Measurements from ENCODE around the gene UNC13B. TPM values are rescaled to one million over a fixed set of nuclear protein-coding genes. Genes with fewer than 3 reads are reported as not detected.
A peak's percentile ranks its signal among the peaks of the same experiment; 100 is the strongest.

Gene UNC13B
- total RNA-seq = 1 to 10 TPM in 1 of 2 donors, under 1 TPM in 1; 1.00 to 1.1 TPM

- H3K27ac Mint-ChIP-seq = peak within 1 kb of the TSS in 1 of 2 donors; percentile 45
- ATAC-seq = peak; percentile 92 to 97
- H3K36me3 Mint-ChIP-seq = no peaks in the 10 kb centered on the region
- H3K4me1 Mint-ChIP-seq (ENCODE audit: low read depth in 2 of 2) = peaks cover 11 to 12% of the 10 kb centered on the region in 2 donors
- H3K27me3 Mint-ChIP-seq = peaks cover 18 to 21% of the 10 kb centered on the region in 2 donors
- H3K9me3 Mint-ChIP-seq = no peaks in the 10 kb centered on the region
- peak within 1 kb of the TSS; percentile 87 for H3K4me3 Mint-ChIP-seq
- DNase-seq (ENCODE audit: low spot score) = peak; percentile 84
These were observed at the start of gene UNC13B for GRCh38 chr9:35161713-35162604. Gene UNC13B, plus strand, starts transcription at chr9:35162009. Its CDS starts 275 bp downstream, at chr9:35162284.

- Mint-ChIP-seq H3K36me3 (no peaks in the 10 kb centered on the region), H3K9me3 (no peaks in the 10 kb centered on the region), H3K4me3 (peak overlapping the region; percentile 86), H3K4me1 (ENCODE audit: low read depth in 2 of 2) (peaks cover 64 to 74% of the 10 kb centered on the region in 2 donors), H3K27ac (peak overlapping the region; percentile 93 to 98), H3K27me3 (no peaks in the 10 kb centered on the region)
- ATAC-seq = no peak
- no peak for DNase-seq (ENCODE audit: low spot score)
These were observed 49.4 kb upstream of the UNC13B start for GRCh38 chr9:35112257-35113020.

- H3K27me3 Mint-ChIP-seq = no peaks in the 10 kb centered on the region
- peak overlapping the region; percentile 95 for H3K4me3 Mint-ChIP-seq
- H3K36me3 Mint-ChIP-seq = no peaks in the 10 kb centered on the region
- H3K9me3 Mint-ChIP-seq = no peaks in the 10 kb centered on the region
- peak in 1 of 2 donors; percentile 1 for ATAC-seq
- H3K4me1 Mint-ChIP-seq (ENCODE audit: low read depth in 2 of 2) = peaks cover 59 to 65% of the 10 kb centered on the region in 2 donors
- peak; percentile 81 for DNase-seq (ENCODE audit: low spot score)
- peak overlapping the region; percentile 94 to 97 for H3K27ac Mint-ChIP-seq
These were observed 47.5 kb upstream of the UNC13B start for GRCh38 chr9:35114113-35114839.

GRCh38 chr9:35114840-35115628 lies 46.8 kb upstream of the UNC13B start:
- peak overlapping the region; percentile 95 for H3K4me3 Mint-ChIP-seq
- H3K9me3 Mint-ChIP-seq = no peaks in the 10 kb centered on the region
- no peaks in the 10 kb centered on the region for H3K27me3 Mint-ChIP-seq
- ATAC-seq = no peak
- no peak for DNase-seq (ENCODE audit: low spot score)
- H3K27ac Mint-ChIP-seq = peak overlapping the region; percentile 94 to 97
- no peaks in the 10 kb centered on the region for H3K36me3 Mint-ChIP-seq
- peaks cover 52 to 58% of the 10 kb centered on the region in 2 donors for H3K4me1 Mint-ChIP-seq (ENCODE audit: low read depth in 2 of 2)

- DNase-seq (ENCODE audit: low spot score) (peak; percentile 96), ATAC-seq (peak; percentile 80 to 84)
- H3K27ac Mint-ChIP-seq = peak within 1 kb of the TSS; percentile 94 to 97
- H3K4me3 Mint-ChIP-seq = peak within 1 kb of the TSS; percentile 95
- H3K36me3 Mint-ChIP-seq = no peaks in the 10 kb centered on the region
- H3K9me3 Mint-ChIP-seq = no peaks in the 10 kb centered on the region
- no peaks in the 10 kb centered on the region for H3K27me3 Mint-ChIP-seq
- peaks cover 45 to 49% of the 10 kb centered on the region in 2 donors for H3K4me1 Mint-ChIP-seq (ENCODE audit: low read depth in 2 of 2)
These were observed 45.9 kb upstream of the UNC13B start, which contains the start of gene ATOSB for GRCh38 chr9:35115680-35116538. Gene ATOSB, minus strand, starts transcription at chr9:35115862. Its CDS starts 7,588 bp downstream, at chr9:35108274.

GRCh38 chr9:35116539-35116897 lies 45.3 kb upstream of the UNC13B start:
- peak overlapping the region; percentile 94 to 97 for H3K27ac Mint-ChIP-seq
- ATAC-seq = peak in 1 of 2 donors; percentile 0
- H3K27me3 Mint-ChIP-seq = no peaks in the 10 kb centered on the region
- peak overlapping the region; percentile 95 for H3K4me3 Mint-ChIP-seq
- no peaks in the 10 kb centered on the region for H3K9me3 Mint-ChIP-seq
- H3K36me3 Mint-ChIP-seq = no peaks in the 10 kb centered on the region
- DNase-seq (ENCODE audit: low spot score) = no peak
- H3K4me1 Mint-ChIP-seq (ENCODE audit: low read depth in 2 of 2) = peaks cover 44 to 47% of the 10 kb centered on the region in 2 donors

- DNase-seq (ENCODE audit: low spot score) = peak; percentile 87
- peak overlapping the region; percentile 95 for H3K4me3 Mint-ChIP-seq
- H3K4me1 Mint-ChIP-seq (ENCODE audit: low read depth in 2 of 2) = peaks cover 40 to 42% of the 10 kb centered on the region in 2 donors
- no peaks in the 10 kb centered on the region for H3K36me3 Mint-ChIP-seq
- peak; percentile 76 to 79 for ATAC-seq
- no peaks in the 10 kb centered on the region for H3K9me3 Mint-ChIP-seq
- H3K27ac Mint-ChIP-seq = peak overlapping the region; percentile 94 to 97
- no peaks in the 10 kb centered on the region for H3K27me3 Mint-ChIP-seq
These were observed 44.8 kb upstream of the UNC13B start for GRCh38 chr9:35116898-35117551.

GRCh38 chr9:35134920-35135319 lies 26.9 kb upstream of the UNC13B start:
- no peaks in the 10 kb centered on the region for H3K4me1 Mint-ChIP-seq (ENCODE audit: low read depth in 2 of 2)
- no peaks in the 10 kb centered on the region for H3K9me3 Mint-ChIP-seq
- no peak for ATAC-seq
- H3K36me3 Mint-ChIP-seq = no peaks in the 10 kb centered on the region
- H3K4me3 Mint-ChIP-seq = no peak overlapping the region
- no peak for DNase-seq (ENCODE audit: low spot score)
- H3K27ac Mint-ChIP-seq = no peak overlapping the region
- H3K27me3 Mint-ChIP-seq = peaks cover 7 to 10% of the 10 kb centered on the region in 2 donors

GRCh38 chr9:35135988-35136387 lies 25.8 kb upstream of the UNC13B start:
- Mint-ChIP-seq H3K27ac (no peak overlapping the region), H3K4me1 (ENCODE audit: low read depth in 2 of 2) (no peaks in the 10 kb centered on the region), H3K27me3 (peaks cover 7 to 9% of the 10 kb centered on the region in 2 donors), H3K4me3 (no peak overlapping the region), H3K36me3 (peaks cover 5% of the 10 kb centered on the region), H3K9me3 (no peaks in the 10 kb centered on the region)
- DNase-seq (ENCODE audit: low spot score) (no peak), ATAC-seq (no peak)

- H3K9me3 Mint-ChIP-seq = no peaks in the 10 kb centered on the region
- peaks cover 7 to 9% of the 10 kb centered on the region in 2 donors for H3K27me3 Mint-ChIP-seq
- peaks cover 5% of the 10 kb centered on the region for H3K36me3 Mint-ChIP-seq
- no peak for ATAC-seq
- H3K27ac Mint-ChIP-seq = no peak overlapping the region
- no peak overlapping the region for H3K4me3 Mint-ChIP-seq
- no peaks in the 10 kb centered on the region for H3K4me1 Mint-ChIP-seq (ENCODE audit: low read depth in 2 of 2)
- DNase-seq (ENCODE audit: low spot score) = no peak
These were observed 24.9 kb upstream of the UNC13B start for GRCh38 chr9:35136866-35137265.

GRCh38 chr9:35140093-35140492 lies 21.7 kb upstream of the UNC13B start:
- Mint-ChIP-seq H3K4me3 (no peak overlapping the region), H3K9me3 (no peaks in the 10 kb centered on the region), H3K4me1 (ENCODE audit: low read depth in 2 of 2) (no peaks in the 10 kb centered on the region), H3K27me3 (peaks cover 0 to 3% of the 10 kb centered on the region in 2 donors), H3K27ac (peak overlapping the region in 1 of 2 donors; percentile 51), H3K36me3 (peaks cover 10% of the 10 kb centered on the region)
- ATAC-seq = no peak
- DNase-seq (ENCODE audit: low spot score) = no peak

GRCh38 chr9:35142037-35142436 lies 19.8 kb upstream of the UNC13B start:
- ATAC-seq (no peak), DNase-seq (ENCODE audit: low spot score) (no peak)
- H3K36me3 Mint-ChIP-seq = peaks cover 10% of the 10 kb centered on the region
- H3K9me3 Mint-ChIP-seq = no peaks in the 10 kb centered on the region
- H3K27me3 Mint-ChIP-seq = peaks cover 0 to 3% of the 10 kb centered on the region in 2 donors
- no peaks in the 10 kb centered on the region for H3K4me1 Mint-ChIP-seq (ENCODE audit: low read depth in 2 of 2)
- no peak overlapping the region for H3K27ac Mint-ChIP-seq
- H3K4me3 Mint-ChIP-seq = no peak overlapping the region
